Memory B cell (primary cell): ENCODE measurements around the gene PCGF1.

Experiments used
- ATAC-seq: fragments of 150-1000 bp; cut with Tn5 transposase; 2 replicates; pipeline ENCODE4 v1.10.0; 2021; ENCODE audit warnings: low read depth, mild to moderate bottlenecking, moderate library complexity
- DNase-seq, 2 donors: peaks; one replicate each; pipeline ENCODE4 v3.0.0; 2022; ENCODE audit warnings: low spot score in 2 of 2
- H3K27ac Mint-ChIP-seq: one replicate; pipeline ENCODE4 v1.8.0; 2022; ENCODE audit warnings: mild to moderate bottlenecking, moderate library complexity, mixed read lengths
- H3K27me3 Mint-ChIP-seq: one replicate; pipeline ENCODE4 v1.8.0; 2022; ENCODE audit warnings: mixed read lengths
- H3K36me3 Mint-ChIP-seq: one replicate; pipeline ENCODE4 v1.8.0; 2022; ENCODE audit warnings: mild to moderate bottlenecking, mixed read lengths
- H3K4me1 Mint-ChIP-seq: one replicate; pipeline ENCODE4 v1.8.0; 2022; ENCODE audit warnings: mixed read lengths
- H3K4me3 Mint-ChIP-seq: one replicate; pipeline ENCODE4 v1.8.0; 2022; ENCODE audit warnings: mild to moderate bottlenecking, moderate library complexity, mixed read lengths
- H3K9me3 Mint-ChIP-seq: one replicate; pipeline ENCODE4 v1.8.0; 2022; ENCODE audit warnings: mixed read lengths

PCGF1 gene

DNA sequence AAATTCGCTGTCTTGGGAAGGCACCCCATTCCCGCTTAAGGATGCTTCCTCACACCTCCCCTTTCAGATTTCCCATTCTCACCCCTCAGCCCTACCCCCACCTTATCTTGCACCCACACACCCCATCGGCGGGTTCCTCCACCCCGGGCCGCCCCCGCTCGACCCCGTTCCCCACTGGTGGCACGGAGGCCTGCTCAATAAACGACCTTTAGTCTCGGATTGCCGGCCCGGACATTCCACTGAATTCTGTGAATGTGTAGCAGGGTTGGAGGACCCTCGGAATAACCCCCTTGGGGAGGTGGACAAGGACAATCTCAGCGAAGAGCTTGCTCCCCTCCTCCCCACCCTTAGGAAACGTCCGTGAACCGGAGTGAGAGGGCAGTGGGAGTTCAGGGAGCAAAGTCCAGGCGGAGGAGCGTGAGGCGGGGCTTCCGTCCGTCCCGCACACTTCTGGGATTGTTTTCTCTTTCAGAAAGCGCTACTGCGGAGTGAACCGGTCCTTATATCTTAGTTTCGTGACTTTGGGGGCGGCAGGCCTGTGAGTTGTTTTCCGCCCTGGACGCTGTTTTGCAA, 5.3 kb downstream of the PCGF1 start:
- H3K36me3 Mint-ChIP-seq, result peaks cover 20% of the 10 kb centered on the region
- H3K9me3 Mint-ChIP-seq, result no peaks in the 10 kb centered on the region
- DNase-seq, result no peak
- peaks cover 23% of the 10 kb centered on the region for H3K27me3 Mint-ChIP-seq
- H3K27ac Mint-ChIP-seq, result no peak overlapping the region
- peaks cover 32% of the 10 kb centered on the region for H3K4me1 Mint-ChIP-seq
- H3K4me3 Mint-ChIP-seq, result peak overlapping the region; percentile 72
- ATAC-seq, result no peak

DNA sequence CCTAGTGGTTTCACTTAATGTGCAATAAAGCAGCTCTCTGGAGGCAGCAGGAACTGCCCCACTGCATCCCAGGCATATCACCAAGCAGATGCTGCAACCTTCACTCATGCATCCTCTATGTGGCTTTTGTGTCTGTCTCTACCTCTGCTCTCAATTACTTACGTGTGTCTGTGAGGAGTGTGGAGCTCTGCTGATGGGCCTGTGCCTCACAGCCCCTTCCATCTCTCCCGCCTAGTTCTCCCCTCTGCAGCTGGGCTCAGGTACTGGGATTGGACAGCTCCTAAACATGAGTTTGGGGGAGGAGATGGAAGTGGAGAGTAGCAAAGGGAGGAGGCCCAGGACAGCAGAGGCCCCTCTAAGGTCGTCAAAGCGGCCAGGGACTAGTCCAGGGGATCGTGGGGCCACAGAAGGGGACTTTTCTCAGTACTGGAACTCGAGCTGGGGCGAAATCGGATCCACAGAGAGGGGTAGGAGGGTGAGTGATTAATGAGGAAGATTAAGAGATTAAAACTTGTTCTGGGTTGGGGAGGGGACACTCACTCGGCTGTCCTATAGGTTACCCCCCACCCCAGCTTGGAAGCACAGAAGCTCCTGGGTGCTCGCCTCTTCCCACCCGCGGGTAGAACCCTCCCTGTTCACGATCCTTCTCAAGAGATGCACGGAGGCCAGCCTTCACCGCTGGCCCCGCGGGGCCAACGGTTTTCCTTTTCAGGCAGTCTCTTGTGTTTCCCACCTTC, 6.0 kb downstream of the PCGF1 start:
- Mint-ChIP-seq H3K27me3 (peaks cover 23% of the 10 kb centered on the region), H3K9me3 (no peaks in the 10 kb centered on the region), H3K4me3 (peak overlapping the region; percentile 56), H3K4me1 (peaks cover 26% of the 10 kb centered on the region), H3K27ac (peak overlapping the region; percentile 15), H3K36me3 (peaks cover 17% of the 10 kb centered on the region)
- ATAC-seq (no peak), DNase-seq (no peak)

DNA sequence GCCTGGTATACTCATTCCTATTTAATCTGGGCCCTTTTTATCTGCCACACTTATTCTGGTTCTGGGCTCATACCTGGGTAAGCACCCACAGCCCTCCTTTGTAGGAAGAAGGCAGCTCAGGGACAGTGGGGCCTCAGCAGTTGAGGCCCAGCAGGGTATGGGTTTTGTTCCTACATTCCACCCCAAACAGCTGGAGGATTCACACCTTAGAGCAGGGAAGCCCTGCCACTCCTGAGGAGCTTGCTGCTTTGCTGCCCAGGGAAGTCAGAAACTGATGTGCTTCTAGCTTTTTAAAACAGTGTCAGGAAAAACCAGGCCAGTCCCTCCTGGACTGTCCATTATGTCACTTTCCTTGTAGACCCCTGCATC, 6.9 kb downstream of the PCGF1 start:
- no peak for DNase-seq
- Mint-ChIP-seq H3K4me3 (no peak overlapping the region), H3K4me1 (peaks cover 22% of the 10 kb centered on the region), H3K27ac (no peak overlapping the region), H3K9me3 (no peaks in the 10 kb centered on the region), H3K27me3 (peaks cover 22% of the 10 kb centered on the region), H3K36me3 (peaks cover 13% of the 10 kb centered on the region)
- ATAC-seq, result no peak

DNA sequence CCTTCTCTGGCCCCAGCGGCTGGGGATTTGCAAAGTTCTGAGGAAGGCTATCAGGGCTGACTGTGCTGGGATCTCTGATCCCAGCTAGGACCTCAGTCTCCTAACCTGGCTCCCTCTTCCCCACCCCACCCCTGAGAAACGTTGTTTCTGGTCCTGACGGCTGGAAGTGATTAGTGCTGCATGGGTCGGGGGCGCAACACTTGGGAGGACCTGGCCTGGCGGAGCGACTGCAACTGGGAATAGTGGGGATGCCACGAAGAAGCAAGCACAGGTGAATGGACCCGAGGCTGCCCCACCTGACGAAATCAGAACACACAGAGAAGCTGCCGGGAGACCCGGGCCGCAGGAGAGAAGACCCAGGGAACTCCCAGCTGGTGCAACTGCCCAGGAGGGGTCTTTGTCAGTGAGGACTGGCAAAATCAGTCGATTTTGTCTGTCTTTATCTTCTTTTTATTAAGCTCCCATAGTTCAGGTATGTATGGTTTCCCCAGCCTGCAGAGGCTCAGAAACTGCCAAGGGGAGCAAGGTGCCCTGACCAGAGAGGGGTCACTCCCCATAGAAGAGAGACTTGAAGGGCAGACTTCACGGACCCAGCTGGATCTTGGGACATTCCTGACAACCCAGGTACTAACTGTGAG, 7.4 kb downstream of the PCGF1 start:
- no peaks in the 10 kb centered on the region for H3K9me3 Mint-ChIP-seq
- peaks cover 20% of the 10 kb centered on the region for H3K4me1 Mint-ChIP-seq
- peaks cover 8% of the 10 kb centered on the region for H3K36me3 Mint-ChIP-seq
- H3K4me3 Mint-ChIP-seq, result no peak overlapping the region
- DNase-seq (no peak), ATAC-seq (no peak)
- no peak overlapping the region for H3K27ac Mint-ChIP-seq
- H3K27me3 Mint-ChIP-seq, result peaks cover 22% of the 10 kb centered on the region

DNA sequence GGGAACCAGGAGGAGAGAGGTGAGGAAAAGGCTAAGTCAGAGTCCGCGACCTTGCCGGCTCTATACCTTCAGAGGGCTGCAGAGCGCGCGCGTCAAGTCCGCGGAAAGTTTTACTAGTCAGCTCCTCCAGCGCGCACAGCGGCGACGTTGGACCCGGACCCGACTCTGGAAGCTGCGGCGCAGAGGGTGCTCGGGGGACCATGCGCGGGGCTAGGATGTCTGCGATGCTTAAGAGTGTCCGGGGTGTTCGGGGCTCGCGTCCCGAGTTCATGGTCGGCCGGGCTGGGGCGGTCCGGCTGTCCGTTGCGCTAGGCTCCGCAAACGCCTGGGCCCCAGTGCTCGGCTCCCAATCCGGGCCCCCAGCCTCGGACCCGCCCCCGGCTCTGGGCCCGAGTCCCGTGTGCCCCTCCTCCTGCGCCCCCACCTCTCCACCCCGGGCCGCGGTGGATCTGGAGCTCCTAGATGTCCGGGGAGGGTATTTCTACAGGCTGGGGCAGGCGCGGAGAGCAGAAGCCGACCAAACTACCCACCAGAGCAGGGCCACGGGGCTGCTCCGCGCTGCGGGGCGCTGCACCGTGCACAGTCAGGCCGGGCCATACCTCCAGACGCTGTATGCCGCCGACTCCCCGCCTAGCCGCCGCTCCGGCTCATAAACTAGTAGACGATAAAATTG, 8.1 kb downstream of the PCGF1 start, which contains the start of gene LBX2:
LBX2 (minus strand) TSS at position 337 of the 673 bp plus-strand sequence; CDS start at position 271, 66 bp downstream.
- peaks cover 16% of the 10 kb centered on the region for H3K4me1 Mint-ChIP-seq
- peak; percentile 34 for ATAC-seq
- DNase-seq, result peak in 1 of 2 donors; percentile 40
- peak within 1 kb of the TSS; percentile 17 for H3K27ac Mint-ChIP-seq
- H3K4me3 Mint-ChIP-seq, result peak within 1 kb of the TSS; percentile 82
- H3K27me3 Mint-ChIP-seq, result peaks cover 22% of the 10 kb centered on the region
- peaks cover 2% of the 10 kb centered on the region for H3K36me3 Mint-ChIP-seq
- H3K9me3 Mint-ChIP-seq, result no peaks in the 10 kb centered on the region

DNA sequence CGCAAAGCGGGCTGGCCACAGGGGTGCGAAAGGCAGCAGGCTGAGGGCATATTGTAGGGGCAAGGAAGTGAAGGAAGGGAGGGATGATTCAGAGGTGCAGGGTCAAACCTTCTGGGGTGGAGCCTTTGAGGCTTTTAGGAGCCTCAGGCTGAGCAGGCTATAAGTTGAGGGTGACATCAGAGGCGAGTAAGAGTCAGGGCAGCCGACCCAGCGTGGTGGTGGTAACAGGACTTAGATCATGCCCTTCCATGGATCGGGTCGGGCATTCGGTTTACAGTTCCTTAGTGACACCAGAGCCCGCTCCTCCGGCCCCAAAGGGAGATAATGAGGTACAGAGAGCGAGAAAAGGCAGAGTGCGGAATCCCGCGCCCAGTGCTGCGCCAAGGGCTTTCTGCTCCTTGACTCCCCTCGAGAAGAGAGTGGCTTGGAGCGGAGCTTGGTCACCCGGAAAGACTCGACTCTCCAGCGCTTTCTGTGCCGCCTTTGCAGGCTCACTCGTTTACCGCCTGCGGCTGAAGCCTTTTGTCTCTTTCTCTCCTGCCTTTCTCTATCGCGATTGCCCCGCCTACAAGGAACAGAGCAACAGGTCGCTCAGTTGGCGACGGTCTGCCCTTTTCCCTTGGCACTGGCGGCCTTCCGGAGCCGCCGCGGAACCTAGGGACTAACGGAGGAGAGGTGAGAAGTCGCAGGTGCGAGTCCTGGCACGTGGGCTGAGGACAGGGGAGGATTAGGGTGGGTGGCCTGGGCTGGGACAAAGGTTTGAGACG, 8.8 kb downstream of the PCGF1 start:
- peak; percentile 26 for ATAC-seq
- H3K27ac Mint-ChIP-seq, result peak overlapping the region; percentile 17
- H3K9me3 Mint-ChIP-seq, result no peaks in the 10 kb centered on the region
- H3K4me3 Mint-ChIP-seq, result peak overlapping the region; percentile 82
- H3K4me1 Mint-ChIP-seq, result peaks cover 13% of the 10 kb centered on the region
- peaks cover 8% of the 10 kb centered on the region for H3K36me3 Mint-ChIP-seq
- DNase-seq, result peak; percentile 16 to 29
- peaks cover 19% of the 10 kb centered on the region for H3K27me3 Mint-ChIP-seq

DNA sequence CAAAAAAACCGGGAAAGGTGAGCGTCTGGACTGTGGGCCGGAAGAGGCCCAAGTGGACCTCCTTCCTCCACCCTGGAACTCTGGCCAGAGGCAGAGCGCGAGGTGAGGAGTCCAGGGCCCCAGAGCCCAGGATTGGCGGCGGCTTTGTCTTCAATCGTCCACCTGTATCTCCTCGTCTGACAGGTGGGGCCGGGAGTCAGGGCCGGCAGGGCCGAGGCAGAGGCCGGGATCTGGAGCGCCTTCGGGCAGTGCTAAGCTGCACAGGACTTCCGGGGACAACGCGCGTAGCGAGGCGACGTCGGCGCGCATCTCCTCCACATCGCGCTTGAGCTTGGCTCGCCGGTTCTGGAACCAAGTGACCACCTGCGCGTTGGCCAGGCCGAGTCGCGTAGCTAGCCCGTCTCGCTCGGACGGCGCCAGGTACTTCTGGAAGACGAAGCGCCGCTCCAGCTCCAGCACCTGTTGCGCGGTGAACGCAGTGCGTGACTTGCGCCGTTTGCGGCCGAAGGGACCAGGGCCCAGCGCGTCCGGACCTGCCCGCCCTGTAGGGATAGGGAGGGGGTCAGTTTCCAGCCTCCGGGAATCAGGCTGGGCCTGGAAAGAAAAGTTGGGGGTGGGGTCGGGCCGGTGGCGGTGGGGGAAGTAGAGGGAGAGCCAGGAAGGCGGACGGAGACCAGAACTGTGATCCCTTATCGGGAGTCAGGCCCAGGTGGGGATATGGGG, 9.6 kb downstream of the PCGF1 start:
- H3K36me3 Mint-ChIP-seq, result peaks cover 12% of the 10 kb centered on the region
- ATAC-seq (peak; percentile 28), DNase-seq (no peak)
- peak overlapping the region; percentile 82 for H3K4me3 Mint-ChIP-seq
- H3K27ac Mint-ChIP-seq, result peak overlapping the region; percentile 17
- H3K4me1 Mint-ChIP-seq, result peaks cover 13% of the 10 kb centered on the region
- no peaks in the 10 kb centered on the region for H3K9me3 Mint-ChIP-seq
- H3K27me3 Mint-ChIP-seq, result peaks cover 19% of the 10 kb centered on the region

DNA sequence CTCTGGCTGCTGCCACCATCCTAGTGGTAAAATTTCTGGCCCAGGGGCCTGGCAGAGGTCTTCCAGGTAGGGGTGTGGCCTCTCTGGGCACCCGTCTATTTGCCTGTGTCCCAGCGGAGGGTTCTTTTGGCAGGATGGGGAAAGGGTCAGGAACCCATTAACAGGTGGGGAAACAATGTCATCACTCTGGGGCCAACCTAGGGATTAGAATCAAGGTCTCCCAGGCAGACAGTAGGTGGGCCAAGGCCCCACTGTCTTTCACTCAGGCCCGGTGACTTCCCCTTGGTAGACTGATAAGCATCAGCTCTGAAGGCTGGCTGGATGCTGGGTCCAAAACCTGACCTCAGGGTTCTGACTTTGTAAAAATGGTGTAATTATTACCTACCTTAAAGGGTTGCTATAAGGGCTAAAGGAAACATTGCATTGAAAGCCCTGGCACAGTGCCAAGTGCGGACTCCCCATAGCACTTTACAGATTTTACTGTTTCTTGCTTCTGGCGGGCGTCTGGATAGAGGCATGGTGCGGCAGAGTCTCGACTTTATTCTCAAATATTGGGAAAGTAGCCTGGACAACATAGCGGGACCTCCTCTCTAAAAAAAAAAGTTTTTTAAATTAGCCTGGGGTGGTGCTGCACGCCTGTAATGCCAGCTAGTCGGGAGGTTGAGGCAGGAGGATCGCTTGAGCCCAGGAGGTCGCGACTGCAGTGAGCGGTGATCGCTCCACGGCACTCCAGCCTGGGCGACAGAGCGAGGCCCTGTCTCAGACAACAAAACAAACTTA, 10.3 kb downstream of the PCGF1 start:
- Mint-ChIP-seq H3K4me1 (peaks cover 13% of the 10 kb centered on the region), H3K27me3 (peaks cover 17% of the 10 kb centered on the region), H3K9me3 (no peaks in the 10 kb centered on the region), H3K36me3 (peaks cover 17% of the 10 kb centered on the region), H3K4me3 (peak overlapping the region; percentile 82), H3K27ac (no peak overlapping the region)
- DNase-seq, result no peak
- no peak for ATAC-seq

DNA sequence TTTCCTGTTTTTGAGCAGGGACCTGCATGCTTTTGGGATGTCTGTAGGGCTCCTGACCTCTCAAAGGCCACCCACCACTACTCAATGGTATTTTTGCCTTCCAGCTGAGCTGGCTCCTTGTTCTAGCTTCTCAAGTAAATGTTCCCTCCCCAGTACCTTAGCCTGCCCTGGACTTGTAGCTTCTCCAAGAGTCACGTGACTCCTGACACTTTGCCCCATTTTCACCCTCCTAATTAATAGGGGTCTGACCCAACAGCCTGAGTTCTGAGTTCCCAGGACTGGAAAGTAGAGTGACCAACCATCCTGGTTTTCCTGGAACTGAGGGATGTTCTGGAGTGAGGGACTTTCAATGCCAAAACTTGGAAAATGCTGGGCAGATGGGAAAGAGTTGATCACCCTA, 12.1 kb downstream of the PCGF1 start:
- Mint-ChIP-seq H3K9me3 (no peaks in the 10 kb centered on the region), H3K27me3 (peaks cover 12% of the 10 kb centered on the region), H3K4me1 (peaks cover 10% of the 10 kb centered on the region), H3K27ac (no peak overlapping the region), H3K4me3 (no peak overlapping the region), H3K36me3 (peaks cover 28% of the 10 kb centered on the region)
- ATAC-seq (no peak), DNase-seq (no peak)

DNA sequence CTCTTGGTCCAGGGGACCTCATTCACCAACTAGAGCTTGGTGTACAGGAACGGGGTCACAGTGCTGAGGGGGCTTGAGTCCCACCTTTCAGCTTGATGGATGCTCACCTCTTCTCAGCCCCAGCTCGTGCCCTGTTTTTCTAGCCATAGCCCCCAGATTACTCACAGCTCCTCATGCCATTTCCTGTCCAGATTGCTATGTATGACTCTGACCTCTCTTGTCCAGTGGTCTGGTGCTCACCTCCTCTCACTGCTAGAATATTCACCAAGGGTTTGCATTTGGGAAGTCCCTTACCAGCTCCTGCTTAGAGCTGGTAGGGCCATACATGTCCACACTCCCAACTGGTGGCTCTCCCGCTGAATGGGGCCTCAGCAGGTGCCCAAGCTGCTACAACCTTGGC, 13.9 kb downstream of the PCGF1 start:
- Mint-ChIP-seq H3K36me3 (peaks cover 39% of the 10 kb centered on the region), H3K27ac (peak overlapping the region; percentile 56), H3K4me1 (peaks cover 6% of the 10 kb centered on the region)

DNA sequence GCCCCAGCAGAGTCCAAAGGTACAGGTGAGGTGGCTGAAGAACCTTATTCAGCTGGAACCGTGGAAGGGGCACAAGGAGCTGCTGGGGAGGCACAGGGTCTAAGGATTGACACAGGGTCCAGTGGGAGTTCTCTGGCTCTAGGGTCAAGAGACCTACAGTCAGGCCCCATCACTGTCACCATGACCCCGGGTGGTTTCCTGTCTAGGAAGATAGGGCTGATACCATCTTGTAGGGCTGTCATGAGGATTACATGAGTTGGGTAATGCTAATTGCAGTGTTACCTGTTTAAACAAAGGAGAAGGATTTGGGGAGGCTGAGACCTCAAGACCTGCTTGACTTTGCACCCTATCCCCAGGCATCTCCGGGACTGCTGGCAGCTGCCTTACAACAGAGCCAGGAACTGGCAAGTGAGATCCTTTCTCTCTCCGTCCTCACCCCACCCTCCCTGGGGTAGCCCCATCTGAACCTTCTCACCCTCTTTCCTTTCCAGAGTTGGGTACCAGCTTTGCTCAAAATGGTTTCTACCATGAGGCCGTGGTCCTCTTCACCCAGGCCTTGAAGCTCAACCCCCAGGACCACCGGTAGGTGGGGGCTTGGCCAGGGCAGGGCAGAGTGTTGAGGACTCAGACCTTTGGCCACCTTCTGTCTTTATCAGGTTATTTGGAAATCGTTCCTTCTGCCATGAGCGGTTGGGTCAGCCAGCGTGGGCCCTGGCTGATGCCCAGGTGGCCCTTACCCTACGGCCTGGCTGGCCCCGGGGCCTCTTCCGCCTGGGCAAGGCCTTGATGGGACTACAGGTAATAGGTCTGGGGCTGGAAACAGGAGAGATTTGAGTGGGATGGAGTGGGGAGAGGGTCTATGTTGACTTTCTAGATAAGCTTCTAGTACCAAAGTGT, 15.6 kb downstream of the PCGF1 start:
- H3K9me3 Mint-ChIP-seq, result no peaks in the 10 kb centered on the region
- peaks cover 3% of the 10 kb centered on the region for H3K4me1 Mint-ChIP-seq
- no peak overlapping the region for H3K4me3 Mint-ChIP-seq
- ATAC-seq, result no peak
- H3K36me3 Mint-ChIP-seq, result peaks cover 40% of the 10 kb centered on the region
- H3K27ac Mint-ChIP-seq, result no peak overlapping the region
- no peak for DNase-seq
- no peaks in the 10 kb centered on the region for H3K27me3 Mint-ChIP-seq

More for the DNA sequence above, 13.9 kb downstream of the PCGF1 start:
- ATAC-seq (no peak), DNase-seq (no peak)
- Mint-ChIP-seq H3K9me3 (no peaks in the 10 kb centered on the region), H3K4me3 (no peak overlapping the region), H3K27me3 (peaks cover 3% of the 10 kb centered on the region)

DNA sequence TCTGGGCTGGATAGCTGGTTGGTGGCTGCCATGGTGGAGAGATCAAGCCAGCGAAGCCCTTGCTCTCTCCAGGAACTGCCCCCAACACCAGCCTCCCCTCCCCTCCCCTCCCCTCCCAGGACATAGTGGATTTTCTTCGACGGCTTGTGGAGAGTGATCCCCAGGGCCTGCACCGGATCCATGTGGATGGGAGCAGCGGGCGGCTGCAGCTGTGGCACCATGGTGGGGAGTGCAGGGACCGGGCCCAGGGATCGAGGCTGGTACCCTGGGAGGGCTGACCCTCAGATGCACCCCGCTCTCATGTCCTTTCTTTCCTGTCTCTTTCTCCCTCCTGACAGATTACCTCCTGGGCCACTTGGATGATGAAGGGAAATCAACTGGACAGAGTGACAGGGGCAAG, 17.6 kb downstream of the PCGF1 start:
- Mint-ChIP-seq H3K4me1 (peaks cover 8% of the 10 kb centered on the region), H3K27ac (no peak overlapping the region), H3K36me3 (peaks cover 46% of the 10 kb centered on the region), H3K4me3 (no peak overlapping the region), H3K9me3 (no peaks in the 10 kb centered on the region), H3K27me3 (no peaks in the 10 kb centered on the region)
- ATAC-seq (no peak), DNase-seq (no peak)
